PC-9 (cell line): ENCODE measurements around the gene C1QTNF7.

Source experiments
- CTCF ChIP-seq: fragments of 200-600 bp; sonication (generic); conservative IDR thresholded peaks from 2 replicates; pipeline ENCODE4 v1.6.1; 2017; ENCODE audit warnings: mixed run types, antibody characterized with exemption, mild to moderate bottlenecking, moderate library complexity
- EZH2 ChIP-seq: fragments of 200-600 bp; sonication (generic); IDR thresholded peaks from 2 replicates; pipeline ENCODE4 v1.8.0; 2017; ENCODE audit warnings: antibody characterized with exemption, low read depth

GRCh38 chr4:15455290-15455689 is 27.5 kb downstream of the C1QTNF7 start:
- no peak for TF ChIP-seq CTCF
- TF ChIP-seq EZH2, result no peak
